SK-N-SH (cell line): ENCODE measurements around the gene KRTAP10-1. TPM values are rescaled to one million over a fixed set of nuclear protein-coding genes. Genes with fewer than 3 reads are reported as not detected.

ENCODE experiments used
- CTCF ChIA-PET: fragments of 300-600, 350-600 bp; formaldehyde crosslinking; extraction: SDS; loops from one replicate; lab custom pipeline; 2021; lab: Yijun Ruan, JAX
- POLR2A ChIA-PET: fragments of 350-600 bp; sonication (Branson Sonifier 250); formaldehyde crosslinking; extraction: SDS; loops from one replicate; lab custom pipeline; 2020; ENCODE audit warnings: antibody characterized with exemption, inconsistent platforms; lab: Yijun Ruan, JAX
- DNase-seq: peaks from one replicate; pipeline ENCODE4 v3.0.0; 2012
- H2AFZ ChIP-seq: fragments of 200-600 bp; sonication (generic); 2 replicates; pipeline ENCODE4 v1.8.1; 2016; ENCODE audit warnings: antibody characterized with exemption, mild to moderate bottlenecking, low read depth
- H3F3A ChIP-seq: fragments of 200-600 bp; sonication (generic); replicated peaks from 2 replicates; pipeline ENCODE3; 2016; ENCODE audit warnings: antibody characterized with exemption, mild to moderate bottlenecking; ENCODE audit not compliant: insufficient read depth
- H3K27ac ChIP-seq, 2 experiments: fragments of 200-500 bp in 1 of 2; fragments of 200-600 bp in 1 of 2; sonication (Bioruptor generic) in 1 of 2; sonication (generic), shearing (Covaris generic) in 1 of 2; 2 replicates each; pipeline versions ENCODE4 v1.5.1 to v1.6.1; 2014 to 2016; ENCODE audit warnings: low read depth in 2 of 2, inconsistent platforms in 1 of 2, low read length in 1 of 2, mild to moderate bottlenecking in 1 of 2, mixed read lengths in 1 of 2
- H3K27me3 ChIP-seq: fragments of 200-600 bp; sonication (generic), shearing (Covaris generic); 2 replicates; pipeline ENCODE4 v1.6.1; 2016; ENCODE audit warnings: mixed run types; ENCODE audit not compliant: insufficient read depth
- H3K36me3 ChIP-seq, 2 experiments: fragments of 200-500 bp in 1 of 2; fragments of 200-600 bp in 1 of 2; sonication (Bioruptor generic) in 1 of 2; sonication (generic) in 1 of 2; replicated peaks in 1 of 2; 2 replicates each; pipeline versions ENCODE3 to v1.5.1; 2014 to 2016; ENCODE audit warnings: low read length in 1 of 2, mild to moderate bottlenecking in 1 of 2; ENCODE audit not compliant: insufficient read depth in 2 of 2, control insufficient read depth in 1 of 2
- H3K4me1 ChIP-seq, 2 experiments: fragments of 200-500 bp in 1 of 2; fragments of 200-600 bp in 1 of 2; sonication (Bioruptor generic) in 1 of 2; sonication (generic), shearing (Covaris generic) in 1 of 2; 2 replicates each; pipeline versions ENCODE4 v1.5.1 to v1.6.1; 2014 to 2016; ENCODE audit warnings: low read depth in 1 of 2, low read length in 1 of 2, mixed run types in 1 of 2; ENCODE audit not compliant: insufficient read depth in 2 of 2, control insufficient read depth in 1 of 2
- H3K4me2 ChIP-seq: fragments of 200-600 bp; sonication (generic), shearing (Covaris generic); 2 replicates; pipeline ENCODE4 v1.6.1; 2017; ENCODE audit warnings: mixed run types
- H3K4me3 ChIP-seq, 2 experiments: fragments of 200-500 bp in 1 of 2; fragments of 200-600 bp in 1 of 2; sonication (Bioruptor generic) in 1 of 2; sonication (generic), shearing (Covaris generic) in 1 of 2; 2 replicates each; pipeline versions ENCODE4 v1.5.1 to v1.8.1; 2014 to 2016; ENCODE audit warnings: low read depth in 2 of 2, inconsistent platforms in 1 of 2, low read length in 1 of 2, mild to moderate bottlenecking in 1 of 2, mixed read lengths in 1 of 2, moderate library complexity in 1 of 2
- H3K79me2 ChIP-seq: fragments of 200-600 bp; sonication (generic); 2 replicates; pipeline ENCODE4 v1.8.1; 2017; ENCODE audit warnings: mild to moderate bottlenecking; ENCODE audit not compliant: insufficient read depth
- H3K9ac ChIP-seq: fragments of 200-600 bp; sonication (generic); 2 replicates; pipeline ENCODE4 v1.6.1; 2017; ENCODE audit warnings: mixed run types
- H3K9me2 ChIP-seq: fragments of 200-600 bp; sonication (generic); 2 replicates; pipeline ENCODE4 v1.6.1; 2017; ENCODE audit warnings: mixed run types
- H3K9me3 ChIP-seq: fragments of 200-600 bp; sonication (generic); 2 replicates; pipeline ENCODE4 v1.6.1; 2017; ENCODE audit warnings: mixed run types, mild to moderate bottlenecking, moderate library complexity
- H4K20me1 ChIP-seq: fragments of 200-600 bp; sonication (generic); 2 replicates; pipeline ENCODE4 v1.6.1; 2017; ENCODE audit warnings: mild to moderate bottlenecking, mixed run types; ENCODE audit not compliant: insufficient read depth
- ELF1 ChIP-seq: IDR thresholded peaks from 2 replicates; pipeline ENCODE4 v1.4.0; 2012
- EP300 ChIP-seq, 2 experiments: IDR thresholded peaks; 2 replicates each; pipeline versions ENCODE4 v1.4.0 to v1.6.1; 2012; ENCODE audit warnings: borderline replicate concordance in 1 of 2, low read depth in 1 of 2, low read length in 1 of 2
- FOXJ3 ChIP-seq: sonication (generic); formaldehyde crosslinking; IDR thresholded peaks from 2 replicates; pipeline ENCODE4 v1.5.1; 2020; ENCODE audit warnings: mild to moderate bottlenecking, missing genetic modification reagents
- GATA2 ChIP-seq: sonication (generic); formaldehyde crosslinking; IDR thresholded peaks from 2 replicates; pipeline ENCODE4 v1.5.0; 2020; ENCODE audit warnings: mild to moderate bottlenecking, missing genetic modification reagents
- MAX ChIP-seq: IDR thresholded peaks from 2 replicates; pipeline ENCODE4 v1.4.0; 2012; ENCODE audit warnings: low read depth
- PBX3 ChIP-seq: IDR thresholded peaks from 2 replicates; pipeline ENCODE4; 2012
- RCOR1 ChIP-seq: fragments of 150-350 bp; IDR thresholded peaks from 2 replicates; pipeline ENCODE4 v1.6.1; 2017; ENCODE audit warnings: antibody characterized with exemption, low read length
- REST ChIP-seq: IDR thresholded peaks from 2 replicates; pipeline ENCODE4 v1.6.1; 2012; ENCODE audit warnings: mild to moderate bottlenecking, low read depth, low read length, moderate library complexity
- RFX5 ChIP-seq: IDR thresholded peaks from 2 replicates; pipeline ENCODE4 v1.6.1; 2012; ENCODE audit warnings: mild to moderate bottlenecking, improper control_type of control experiment, low read length
- USF1 ChIP-seq: IDR thresholded peaks from 2 replicates; pipeline ENCODE4 v1.4.0; 2012; ENCODE audit warnings: low read depth, borderline replicate concordance
- YY1 ChIP-seq: IDR thresholded peaks from 2 replicates; pipeline ENCODE4 v1.4.0; 2012; ENCODE audit warnings: low read depth, mild to moderate bottlenecking
- ZBTB33 ChIP-seq: IDR thresholded peaks from 2 replicates; pipeline ENCODE4 v1.4.0; 2012; ENCODE audit warnings: low read depth, borderline replicate concordance
- WGBS: methylation state at CpG from one replicate; pipeline ENCODE4 v1.1.6; 2017; ENCODE audit warnings: low lambda C conversion rate; 5-methylcytosine and 5-hydroxymethylcytosine counted together
- polyA plus RNA-seq, 3 experiments: library from polyadenylated mRNA; depleted of rRNA; stranded (reverse); fragments of >200 nt; gene quantifications; 2 replicates each; pipeline ENCODE4 v1.2.3, GENCODE V29; 2012

The KRTAP10-1 gene
- polyA plus RNA-seq, 1 of the 3 experiments (the other 2 are of a cell fraction), result not detected

GRCh38 chr21:44583800-44584147, 43.8 kb upstream of the KRTAP10-1 start (continued):
- TF ChIP-seq REST, result no peak
- TF ChIP-seq USF1, result no peak
- TF ChIP-seq GATA2, result no peak

GRCh38 chr21:44583089-44583799, 43.2 kb upstream of the KRTAP10-1 start:
- no peak overlapping the region for H3K9ac ChIP-seq
- TF ChIP-seq RCOR1, result no peak
- TF ChIP-seq ELF1, result no peak
- TF ChIP-seq GATA2, result no peak
- TF ChIP-seq ZBTB33, result no peak
- no peak for TF ChIP-seq FOXJ3 (CRISPR knock-in tag)
- no peak for TF ChIP-seq YY1
- TF ChIP-seq EP300 (IDR thresholded peaks at IDR 0.05; ENCODE audit: borderline replicate concordance in 1 of 2, low read depth in 1 of 2, low read length in 1 of 2), result no peak
- no peak for TF ChIP-seq MAX
- no peak for TF ChIP-seq PBX3
- no peak for TF ChIP-seq RFX5
- TF ChIP-seq, all 33 proteins: peak for 0
- no peaks in the 10 kb centered on the region for H3K79me2 ChIP-seq
- no peak overlapping the region for H3K4me2 ChIP-seq
- H3K27ac ChIP-seq, result no peak overlapping the region
- H3K27me3 ChIP-seq, result no peaks in the 10 kb centered on the region; the same call in 1 of the 2 replicates
- H3K9me3 ChIP-seq, result no peaks in the 10 kb centered on the region
- H3K4me3 ChIP-seq, result no peak overlapping the region
- peaks cover 0 to 10% of the 10 kb centered on the region in 2 experiments; a peak in 1 of 4 replicates for H3K4me1 ChIP-seq
- POLR2A ChIA-PET, result no interaction called here
- no peaks in the 10 kb centered on the region for H4K20me1 ChIP-seq
- no peaks in the 10 kb centered on the region for H3F3A ChIP-seq
- H3K9me2 ChIP-seq, result no peaks in the 10 kb centered on the region
- no peak overlapping the region for H2AFZ ChIP-seq
- no peak for DNase-seq
- under 1% methylated on average over 11 of the region's 11 CpGs for WGBS
- no peaks in the 10 kb centered on the region for H3K36me3 ChIP-seq
- CTCF ChIA-PET, result interaction anchor here (2.5 kb wide), 1 partner anchor 210 kb away, joined by 8 read pairs; no protein-coding TSS in a partner anchor
